Mucosa of rectum (tissue), 2 donors: ENCODE data around the gene DAPK1.

ENCODE experiments used
- H3K27ac ChIP-seq, 2 donors: one replicate each; pipeline ENCODE4 v1.7.0; 2013; ENCODE audit warnings: inconsistent platforms in 2 of 2, low read depth in 2 of 2, low read length in 2 of 2
- H3K27me3 ChIP-seq, 2 donors: one replicate each; pipeline ENCODE4 v1.7.0; 2013; ENCODE audit warnings: low read length in 2 of 2; ENCODE audit not compliant: control insufficient read depth in 2 of 2, insufficient read depth in 2 of 2
- H3K36me3 ChIP-seq, 2 donors: one replicate each; pipeline ENCODE4 v1.7.0; 2013; ENCODE audit warnings: low read length in 2 of 2; ENCODE audit not compliant: control insufficient read depth in 2 of 2, insufficient read depth in 2 of 2
- H3K4me1 ChIP-seq, 2 donors: one replicate each; pipeline ENCODE4 v1.7.0; 2013; ENCODE audit warnings: low read length in 2 of 2, mild to moderate bottlenecking in 1 of 2; ENCODE audit not compliant: control insufficient read depth in 2 of 2, insufficient read depth in 2 of 2
- H3K4me3 ChIP-seq, 2 donors: one replicate each; pipeline ENCODE4 v1.7.0; 2013; ENCODE audit warnings: low read length in 2 of 2
- H3K9ac ChIP-seq, 2 donors: one replicate each; pipeline ENCODE4 v1.7.0; 2013; ENCODE audit warnings: low read length in 2 of 2, low read depth in 1 of 2, mild to moderate bottlenecking in 1 of 2
- H3K9me3 ChIP-seq, 2 donors: one replicate each; pipeline ENCODE4 v1.7.0; 2013; ENCODE audit warnings: low read length in 2 of 2; ENCODE audit not compliant: control insufficient read depth in 2 of 2
- donor health status: healthy.
- donor health status: Normal muscosa, but diverticular disease.

The DAPK1 gene

GRCh38 chr9:87497604-87498045 lies at the start of gene DAPK1:
Gene DAPK1 (plus strand): TSS chr9:87497867. CDS start chr9:87499078, 1,211 bp downstream.
- peaks cover 7 to 17% of the 10 kb centered on the region in 2 donors for H3K4me1 ChIP-seq
- peaks cover 0 to 8% of the 10 kb centered on the region in 2 donors for H3K27me3 ChIP-seq

DNA sequence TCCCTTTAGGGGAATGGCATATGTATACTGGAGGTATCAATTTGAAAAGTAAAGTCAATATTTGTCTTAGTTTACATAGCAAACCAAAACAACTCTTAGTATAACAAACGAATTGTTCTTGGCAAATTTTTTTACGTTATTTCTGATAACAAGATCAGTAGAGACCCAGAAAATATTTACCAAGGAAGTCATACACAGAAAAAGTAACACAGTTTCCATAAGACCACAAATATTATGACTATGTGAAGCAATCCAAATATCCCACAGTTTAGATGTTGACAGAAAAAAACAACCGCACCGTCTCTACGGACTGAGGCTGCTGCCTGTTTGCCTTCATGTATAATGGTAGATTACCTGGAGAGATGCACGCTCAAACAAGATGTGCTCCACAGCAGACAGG lies 46.5 kb upstream of the DAPK1 start:
- H3K27me3 ChIP-seq = no peaks in the 10 kb centered on the region
- H3K9ac ChIP-seq = no peak overlapping the region
- no peaks in the 10 kb centered on the region for H3K9me3 ChIP-seq
- H3K27ac ChIP-seq = no peak overlapping the region
- H3K36me3 ChIP-seq = no peaks in the 10 kb centered on the region
- no peaks in the 10 kb centered on the region for H3K4me1 ChIP-seq
- no peak overlapping the region for H3K4me3 ChIP-seq

More at GRCh38 chr9:87497604-87498045, at the start of gene DAPK1:
- H3K36me3 ChIP-seq = no peaks in the 10 kb centered on the region
- peak within 1 kb of the TSS; percentile 48 to 71 for H3K9ac ChIP-seq
- H3K4me3 ChIP-seq = peak within 1 kb of the TSS; percentile 67 to 75
- H3K27ac ChIP-seq = peak within 1 kb of the TSS; percentile 57 to 73
- H3K9me3 ChIP-seq = no peaks in the 10 kb centered on the region

DNA sequence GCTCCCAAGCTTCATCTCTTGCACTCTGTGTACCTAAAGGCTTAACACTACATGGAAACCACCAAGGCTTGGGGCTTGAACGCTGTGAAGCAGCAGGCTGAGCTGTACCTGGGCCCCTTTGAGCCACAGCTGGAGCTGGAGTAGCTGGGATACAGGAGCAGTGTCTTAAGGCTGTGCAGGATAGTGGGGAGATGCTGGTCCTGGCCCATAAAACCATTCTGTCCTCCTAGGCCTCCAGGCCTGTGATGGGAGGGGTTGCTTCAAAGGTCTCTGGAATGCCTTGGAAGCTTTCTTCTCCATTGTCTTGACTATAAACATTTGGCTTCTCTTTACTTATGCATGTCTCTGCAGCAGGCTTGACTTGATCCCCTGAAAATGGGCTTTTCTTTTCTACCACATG lies 42.3 kb upstream of the DAPK1 start:
- Histone ChIP-seq H3K9ac (no peak overlapping the region), H3K9me3 (no peaks in the 10 kb centered on the region), H3K4me3 (no peak overlapping the region), H3K36me3 (no peaks in the 10 kb centered on the region), H3K27ac (no peak overlapping the region), H3K4me1 (no peaks in the 10 kb centered on the region), H3K27me3 (no peaks in the 10 kb centered on the region)

- Histone ChIP-seq H3K9me3 (no peaks in the 10 kb centered on the region), H3K4me1 (no peaks in the 10 kb centered on the region), H3K36me3 (no peaks in the 10 kb centered on the region), H3K27ac (no peak overlapping the region), H3K4me3 (no peak overlapping the region), H3K9ac (no peak overlapping the region), H3K27me3 (no peaks in the 10 kb centered on the region)
Observed at GRCh38 chr9:87461256-87461655, 36.4 kb upstream of the DAPK1 start.

DNA sequence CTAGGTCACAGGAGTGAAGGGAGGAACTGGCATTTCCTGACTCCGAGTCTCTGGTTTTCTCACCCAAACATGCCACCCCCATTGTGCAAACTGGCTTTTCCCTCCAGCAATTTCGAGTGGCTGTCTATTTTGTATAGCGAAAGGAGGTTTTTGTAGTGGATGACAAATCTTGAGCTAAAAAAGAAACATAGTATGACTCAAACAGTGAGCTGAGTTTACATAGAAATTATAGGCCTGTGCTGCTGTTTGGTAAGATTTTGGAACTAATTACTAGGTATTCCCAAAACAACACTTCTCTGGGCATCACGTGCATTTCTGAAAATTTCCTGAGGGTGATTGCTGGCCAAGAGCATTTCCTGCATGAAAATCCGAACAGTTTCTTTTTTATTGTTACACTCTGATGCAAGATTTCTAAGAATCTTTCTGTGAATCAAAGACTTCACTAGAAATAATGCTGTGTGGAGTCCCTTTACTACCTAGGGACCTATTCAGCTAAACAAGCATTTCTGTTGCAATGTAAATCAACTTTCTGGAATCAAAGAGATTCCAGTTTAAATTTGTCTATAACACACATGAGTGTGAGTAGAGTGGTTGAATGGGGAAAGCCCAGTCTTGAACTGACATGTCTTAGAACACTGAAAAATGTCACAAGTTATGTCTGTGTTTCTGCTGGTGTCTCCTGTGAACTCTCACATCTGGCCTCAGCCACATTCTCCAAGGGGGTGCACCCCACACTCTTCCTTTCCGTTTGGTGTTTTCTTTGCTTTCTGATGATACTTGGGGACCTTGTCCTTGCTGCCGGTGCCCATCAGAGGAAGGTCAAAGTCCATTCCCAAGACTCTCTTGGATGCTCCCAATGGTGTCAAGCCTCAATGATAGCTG lies 33.3 kb upstream of the DAPK1 start:
- Histone ChIP-seq H3K27me3 (no peaks in the 10 kb centered on the region), H3K27ac (no peak overlapping the region), H3K9ac (no peak overlapping the region), H3K36me3 (no peaks in the 10 kb centered on the region), H3K4me3 (no peak overlapping the region), H3K9me3 (no peaks in the 10 kb centered on the region), H3K4me1 (no peaks in the 10 kb centered on the region)

- H3K4me1 ChIP-seq = no peaks in the 10 kb centered on the region
Observed at GRCh38 chr9:87464992-87465378, 32.7 kb upstream of the DAPK1 start.

GRCh38 chr9:87465816-87466215 lies 31.9 kb upstream of the DAPK1 start:
- H3K9me3 ChIP-seq = no peaks in the 10 kb centered on the region
- H3K4me1 ChIP-seq = no peaks in the 10 kb centered on the region
- no peaks in the 10 kb centered on the region for H3K27me3 ChIP-seq
- H3K9ac ChIP-seq = no peak overlapping the region
- H3K4me3 ChIP-seq = no peak overlapping the region
- no peak overlapping the region for H3K27ac ChIP-seq
- H3K36me3 ChIP-seq = no peaks in the 10 kb centered on the region

More at GRCh38 chr9:87464992-87465378, 32.7 kb upstream of the DAPK1 start:
- Histone ChIP-seq H3K27me3 (no peaks in the 10 kb centered on the region), H3K9ac (no peak overlapping the region), H3K36me3 (no peaks in the 10 kb centered on the region), H3K4me3 (no peak overlapping the region), H3K9me3 (no peaks in the 10 kb centered on the region), H3K27ac (no peak overlapping the region)

DNA sequence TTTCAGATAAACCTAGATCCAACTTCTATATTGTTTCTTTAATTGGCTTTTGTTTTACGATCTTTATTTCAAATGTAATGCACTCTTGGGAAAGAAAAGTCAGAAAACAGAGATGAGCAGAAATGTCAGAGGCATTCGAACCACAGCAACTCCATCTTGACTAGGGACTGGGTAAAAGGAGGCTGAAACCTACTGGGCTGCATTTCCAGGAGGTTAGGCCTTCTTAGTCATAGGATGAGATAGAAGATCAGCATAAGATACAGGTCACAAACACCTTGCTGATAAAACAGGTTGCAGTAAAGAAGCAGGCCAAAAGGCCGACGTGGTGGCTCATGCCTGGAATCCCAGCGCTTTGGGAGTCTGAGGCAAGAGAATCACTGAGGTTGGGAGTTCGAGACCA lies 30.5 kb upstream of the DAPK1 start:
- Histone ChIP-seq H3K36me3 (no peaks in the 10 kb centered on the region), H3K4me3 (no peak overlapping the region), H3K27ac (no peak overlapping the region), H3K9ac (no peak overlapping the region), H3K4me1 (no peaks in the 10 kb centered on the region), H3K27me3 (no peaks in the 10 kb centered on the region), H3K9me3 (no peaks in the 10 kb centered on the region)

DNA sequence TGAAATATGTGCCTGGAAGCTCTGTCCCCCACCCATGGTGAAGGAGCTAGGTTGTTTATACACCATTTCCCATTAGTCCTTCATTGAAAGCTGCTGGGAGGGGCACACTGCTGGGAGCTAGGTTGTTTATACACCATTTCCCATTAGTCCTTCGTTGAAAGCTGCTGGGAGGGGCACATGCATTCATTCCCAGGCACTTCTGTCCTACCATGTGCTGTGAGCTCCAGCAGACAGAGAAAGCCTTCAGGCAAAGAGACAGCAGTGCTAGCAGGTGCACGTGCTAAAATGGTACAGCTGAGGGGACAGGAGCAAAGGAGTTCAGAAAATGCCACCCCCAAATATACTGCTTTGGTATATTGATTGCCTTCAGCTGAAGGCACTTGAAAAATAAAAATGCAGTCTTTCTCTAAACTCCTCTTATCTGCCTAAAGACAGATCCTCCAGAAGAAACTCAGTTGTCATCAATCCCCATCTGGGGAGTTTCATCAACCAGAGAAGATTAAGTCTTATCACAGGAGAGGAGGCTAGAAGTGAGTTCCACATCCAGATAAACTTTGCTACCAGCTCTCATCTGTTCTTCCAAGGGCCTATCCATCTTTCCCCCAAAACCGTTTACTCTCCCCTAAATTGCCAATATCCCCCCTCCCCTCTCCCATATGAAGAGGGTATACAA lies 27.7 kb upstream of the DAPK1 start:
- H3K9ac ChIP-seq = no peak overlapping the region
- H3K4me1 ChIP-seq = no peaks in the 10 kb centered on the region
- no peaks in the 10 kb centered on the region for H3K27me3 ChIP-seq
- no peaks in the 10 kb centered on the region for H3K36me3 ChIP-seq
- H3K4me3 ChIP-seq = no peak overlapping the region
- H3K27ac ChIP-seq = no peak overlapping the region
- H3K9me3 ChIP-seq = no peaks in the 10 kb centered on the region

- H3K4me1 ChIP-seq = no peaks in the 10 kb centered on the region
- H3K9ac ChIP-seq = no peak overlapping the region
- H3K9me3 ChIP-seq = no peaks in the 10 kb centered on the region
- no peak overlapping the region for H3K4me3 ChIP-seq
- no peaks in the 10 kb centered on the region for H3K36me3 ChIP-seq
- no peaks in the 10 kb centered on the region for H3K27me3 ChIP-seq
- no peak overlapping the region for H3K27ac ChIP-seq
Observed at GRCh38 chr9:87471746-87472145, 25.9 kb upstream of the DAPK1 start.
